GM12891 (cell line): ENCODE results near the gene UMAD1.
A peak's percentile ranks its signal among the peaks of the same experiment; 100 is the strongest.

Source experiments
- DNase-seq: peaks from one replicate; pipeline ENCODE4 v3.0.0; 2011; ENCODE audit warnings: low spot score; ENCODE audit not compliant: insufficient read length
- FAIRE-seq: peaks from 2 replicates; lab custom pipeline; 2011; peaks lifted over from hg19 to GRCh38; lab: Jason Lieb, UNC
- PAX5 ChIP-seq: IDR thresholded peaks from 2 replicates; pipeline ENCODE4 v1.6.1; 2011; ENCODE audit warnings: low read length, moderate library complexity, mild to moderate bottlenecking; ENCODE audit not compliant: insufficient read depth, severe bottlenecking
- POLR2A ChIP-seq: IDR thresholded peaks from 2 replicates; pipeline ENCODE4 v1.6.1; 2011; ENCODE audit warnings: low read depth, low read length, control low read depth
- POLR2AphosphoS5 ChIP-seq: IDR thresholded peaks from 2 replicates; pipeline ENCODE4 v1.6.1; 2011; ENCODE audit warnings: low read depth, low read length, control low read depth
- POU2F2 ChIP-seq: IDR thresholded peaks from 2 replicates; pipeline ENCODE4 v1.6.1; 2011; ENCODE audit warnings: low read depth, mild to moderate bottlenecking, control low read depth, low read length, moderate library complexity
- SPI1 ChIP-seq: IDR thresholded peaks from 2 replicates; pipeline ENCODE4 v1.6.1; 2011; ENCODE audit warnings: low read depth, low read length, control low read depth
- TAF1 ChIP-seq: IDR thresholded peaks from 2 replicates; pipeline ENCODE4 v1.6.1; 2011; ENCODE audit warnings: low read depth, low read length, control low read depth

The UMAD1 gene

GRCh38 chr7:7751243-7752092 lies 110.9 kb downstream of the UMAD1 start:
- DNase-seq (no peak), FAIRE-seq (no peak)
- no peak for TF ChIP-seq POLR2AphosphoS5
- TF ChIP-seq POU2F2, result no peak
- no peak for TF ChIP-seq TAF1
- TF ChIP-seq POLR2A, result no peak
- TF ChIP-seq SPI1, result no peak
- TF ChIP-seq PAX5, result no peak

DNA sequence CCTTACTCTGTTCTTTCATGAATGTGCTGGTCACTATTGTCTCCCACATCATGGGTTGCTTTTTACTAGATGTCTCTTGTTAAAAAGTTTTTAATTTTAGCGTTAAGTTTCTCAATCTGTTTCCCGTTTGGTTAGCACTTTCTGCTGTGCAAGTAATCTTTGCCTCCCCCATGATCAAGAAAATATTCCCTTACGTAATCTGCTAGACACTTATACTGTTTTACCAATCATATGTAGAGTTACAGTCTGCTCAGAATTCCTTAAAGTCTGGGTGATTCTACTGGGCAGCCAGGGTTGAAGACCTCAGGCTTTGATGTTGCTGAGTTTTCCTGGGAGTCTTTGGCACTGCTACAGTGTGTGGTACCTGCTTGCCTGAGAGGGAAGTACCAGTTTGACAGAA lies 116.0 kb downstream of the UMAD1 start:
- TF ChIP-seq POU2F2 (no peak), POLR2A (no peak)
- FAIRE-seq (no peak), DNase-seq (no peak)

- TF ChIP-seq TAF1, result no peak
- no peak for TF ChIP-seq POLR2AphosphoS5
- TF ChIP-seq POU2F2, result no peak
- TF ChIP-seq PAX5, result no peak
- no peak for TF ChIP-seq SPI1
- no peak for TF ChIP-seq POLR2A
- no peak for DNase-seq
- FAIRE-seq, result no peak
Measured at GRCh38 chr7:7757576-7757975, 117.0 kb downstream of the UMAD1 start.

DNA sequence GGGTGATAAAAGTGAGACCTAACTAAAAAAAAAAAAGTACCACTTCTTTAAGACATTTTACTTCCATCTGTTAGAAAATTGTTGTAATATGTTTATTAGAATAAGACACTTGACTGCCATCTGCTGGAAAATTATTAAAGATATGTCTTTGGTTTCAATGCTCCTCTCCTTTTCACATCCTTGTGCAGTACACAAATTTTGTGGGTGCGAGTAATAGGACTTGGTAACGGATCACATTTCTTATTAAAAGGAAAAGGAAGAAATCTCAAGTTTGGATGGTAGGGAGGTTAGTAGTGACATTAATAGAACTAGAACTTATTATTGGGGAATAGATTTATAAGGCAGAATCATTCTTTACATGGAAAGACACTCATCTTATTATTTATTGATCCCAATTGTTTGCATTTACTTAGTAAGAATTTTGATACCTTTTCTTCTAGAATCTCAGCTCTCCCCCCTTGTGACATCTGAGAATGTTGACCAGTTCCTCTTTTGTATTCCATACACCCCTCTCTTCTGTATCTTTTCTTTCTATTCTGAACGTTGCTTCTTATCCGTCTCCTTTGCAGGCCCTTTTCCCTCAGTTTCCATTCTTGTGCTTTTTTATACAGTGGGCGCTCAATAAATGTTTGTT lies 120.9 kb downstream of the UMAD1 start:
- FAIRE-seq (no peak), DNase-seq (no peak)
- TF ChIP-seq POLR2AphosphoS5 (no peak), SPI1 (peak; percentile 88)

- DNase-seq (no peak), FAIRE-seq (peak; percentile 75)
- TF ChIP-seq SPI1, result no peak
- TF ChIP-seq POU2F2, result no peak
Measured at GRCh38 chr7:7761974-7762779, 121.6 kb downstream of the UMAD1 start.

GRCh38 chr7:7764520-7765396 lies 124.2 kb downstream of the UMAD1 start:
- FAIRE-seq (peak; percentile 40), DNase-seq (no peak)
- TF ChIP-seq SPI1 (0 out of 2 replicates have a peak, but pooled peaks have one; percentile 21), POLR2AphosphoS5 (no peak)

GRCh38 chr7:7765422-7765821 lies 124.9 kb downstream of the UMAD1 start:
- DNase-seq, result no peak
- no peak for FAIRE-seq
- TF ChIP-seq PAX5 (no peak), POLR2AphosphoS5 (no peak), POLR2A (no peak), TAF1 (no peak), SPI1 (no peak), POU2F2 (no peak)

DNA sequence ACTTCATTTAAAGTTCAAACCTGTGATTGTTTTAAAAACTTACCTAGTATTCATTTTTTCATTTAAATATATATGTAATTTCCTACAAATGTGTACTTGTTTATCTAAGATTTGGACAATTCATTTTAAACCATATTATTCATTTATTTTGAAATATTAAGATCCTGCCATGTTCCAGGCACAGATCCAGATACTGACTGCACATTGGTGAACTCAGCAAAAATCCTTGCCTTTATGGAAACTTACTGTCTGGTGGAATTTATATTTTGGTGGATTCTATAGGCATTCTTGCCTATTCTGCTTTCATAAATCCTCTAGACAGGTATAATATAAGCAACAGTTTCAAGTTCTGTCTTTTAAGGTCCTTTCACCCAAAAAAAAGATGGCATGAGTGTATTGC lies 126.1 kb downstream of the UMAD1 start:
- DNase-seq, result no peak
- no peak for TF ChIP-seq TAF1
- no peak for TF ChIP-seq SPI1
- FAIRE-seq, result no peak

DNA sequence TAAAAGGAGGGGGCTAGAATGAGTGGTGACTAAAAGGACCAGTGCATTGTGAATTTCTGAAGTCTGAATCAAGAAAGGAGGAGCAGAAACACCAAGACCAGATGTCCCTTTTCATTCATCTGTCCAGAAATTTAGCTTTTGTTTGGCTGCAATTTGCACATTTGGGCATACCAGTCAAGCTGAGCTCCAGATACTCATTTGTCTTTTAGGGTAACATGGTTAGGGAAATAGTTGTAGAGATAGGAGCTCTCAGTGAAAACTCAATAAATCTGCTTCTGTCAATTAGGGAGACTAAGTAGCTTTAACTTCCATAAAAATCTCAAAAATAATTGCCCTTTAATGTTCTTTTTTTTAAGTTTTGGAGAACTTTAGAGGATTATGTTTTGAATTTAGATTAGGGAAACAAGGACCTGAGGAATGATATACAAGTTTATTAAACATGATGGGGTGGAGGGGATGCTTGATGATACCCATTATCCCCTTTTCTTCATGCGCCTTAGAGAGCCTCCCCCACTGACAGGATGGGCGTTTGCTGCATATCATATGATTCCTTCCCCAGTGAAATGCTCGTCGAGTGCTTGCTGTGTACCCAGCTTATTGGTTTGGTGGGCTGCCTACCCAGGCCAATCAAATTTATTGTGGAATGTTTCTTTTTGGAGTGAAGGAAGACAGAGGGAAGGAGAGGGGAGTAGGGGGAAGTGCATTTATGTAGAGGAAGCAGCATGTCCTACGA lies 128.6 kb downstream of the UMAD1 start:
- TF ChIP-seq POU2F2 (no peak), POLR2AphosphoS5 (no peak), POLR2A (no peak), TAF1 (no peak), SPI1 (no peak), PAX5 (no peak)
- DNase-seq (no peak), FAIRE-seq (no peak)
